K562 (cell line): ENCODE results near the gene RPS19BP1. TPM values are rescaled to one million over a fixed set of nuclear protein-coding genes. Genes with fewer than 3 reads are reported as not detected.

Experiments used
- ATAC-seq: fragments of 200-7000 bp; cut with Tn5 transposase; 3 replicates; pipeline ENCODE4 v1.9.1; 2020; ENCODE audit warnings: moderate library complexity
- BruUV-seq: library from RNA; stranded (reverse); fragments of 400-500 nt; replicated peaks from 2 replicates; lab custom pipeline; 2021; lab: Mats Ljungman, UMichigan
- CTCF ChIA-PET: fragments of 300-600 bp; formaldehyde crosslinking; extraction: SDS; loops from one replicate; lab custom pipeline; 2021; ENCODE audit warnings: low intra/inter-chr PET ratio; lab: Yijun Ruan, JAX
- POLR2A ChIA-PET: fragments of 300-600, 350-650 bp; sonication (Branson Sonifier 250); formaldehyde crosslinking; extraction: SDS; loops from one replicate; lab custom pipeline; 2021; ENCODE audit warnings: antibody characterized with exemption, inconsistent platforms; lab: Yijun Ruan, JAX
- DNase-seq, 4 experiments: peaks; one replicate each; pipeline versions ENCODE4 v3.0.0 to v3.0.0-alpha.2; 2011 to 2018; ENCODE audit warnings: low spot score in 3 of 4, mixed read lengths in 3 of 4; ENCODE audit errors: extremely low read depth in 1 of 4
- FAIRE-seq: peaks from 2 replicates; lab custom pipeline; 2011; peaks lifted over from hg19 to GRCh38; lab: Jason Lieb, UNC
- H2AFZ ChIP-seq: 2 replicates; pipeline ENCODE4 v1.6.0; 2011; ENCODE audit warnings: low read depth, low read length, control low read depth, inconsistent platforms
- H3K27ac ChIP-seq: fragments of 200-600 bp; 3 replicates; pipeline ENCODE4 v1.8.0; 2011; ENCODE audit warnings: low read depth, mild to moderate bottlenecking, control low read depth, inconsistent platforms, low read length, moderate library complexity, mixed read lengths; ENCODE audit errors: extremely low read depth
- H3K27me3 ChIP-seq, 2 experiments: fragments of 300-600 bp in 1 of 2; 2 replicates in 1 of 2; 3 replicates in 1 of 2; pipeline versions ENCODE4 v1.6.0 to v1.8.0; 2011; ENCODE audit warnings: inconsistent platforms in 2 of 2, low read length in 2 of 2, mild to moderate bottlenecking in 1 of 2, mixed read lengths in 1 of 2, moderate library complexity in 1 of 2; ENCODE audit not compliant: control insufficient read depth in 2 of 2, insufficient read depth in 2 of 2
- H3K36me3 ChIP-seq: fragments of 300-600 bp; 3 replicates; pipeline ENCODE4 v1.8.0; 2011; ENCODE audit warnings: mild to moderate bottlenecking, low read length, inconsistent platforms; ENCODE audit not compliant: control insufficient read depth, insufficient read depth
- H3K4me1 ChIP-seq, 2 experiments: fragments of 200-600 bp in 1 of 2; replicated peaks in 1 of 2; 2 replicates in 1 of 2; 3 replicates in 1 of 2; pipeline versions ENCODE4 v1.5.1 to v1.8.0; 2011; ENCODE audit warnings: inconsistent platforms in 2 of 2, low read length in 2 of 2, mild to moderate bottlenecking in 1 of 2, mixed read lengths in 1 of 2, moderate library complexity in 1 of 2; ENCODE audit not compliant: control insufficient read depth in 2 of 2, insufficient read depth in 2 of 2
- H3K4me2 ChIP-seq: 2 replicates; pipeline ENCODE4 v1.6.1; 2011; ENCODE audit warnings: low read length, control low read depth, inconsistent platforms, mixed read lengths; ENCODE audit not compliant: insufficient read depth
- H3K4me3 ChIP-seq: fragments of 200-600 bp; sonication (generic), shearing (Covaris generic); 2 replicates; pipeline ENCODE4 v1.5.1; 2016; ENCODE audit warnings: control low read depth, inconsistent platforms
- H3K79me2 ChIP-seq: fragments of 200-600 bp; 3 replicates; pipeline ENCODE4 v1.8.0; 2011; ENCODE audit warnings: low read length, inconsistent platforms; ENCODE audit not compliant: control insufficient read depth, insufficient read depth
- H3K9ac ChIP-seq, 2 experiments: 2 replicates each; pipeline versions ENCODE4 v1.6.0 to v1.6.1; 2011; ENCODE audit warnings: low read depth in 2 of 2, low read length in 2 of 2, control low read depth in 1 of 2, inconsistent platforms in 1 of 2, mild to moderate bottlenecking in 1 of 2, mixed read lengths in 1 of 2; ENCODE audit not compliant: insufficient read depth in 1 of 2
- H3K9me1 ChIP-seq: one replicate; pipeline ENCODE4 v1.6.0; 2011; ENCODE audit warnings: inconsistent platforms, mild to moderate bottlenecking, low read length, moderate library complexity; ENCODE audit not compliant: control insufficient read depth, insufficient read depth
- H3K9me3 ChIP-seq: replicated peaks from 2 replicates; pipeline ENCODE4 v1.5.1; 2011; ENCODE audit warnings: low read depth, low read length, inconsistent platforms; ENCODE audit not compliant: control insufficient read depth, insufficient read depth
- H4K20me1 ChIP-seq: replicated peaks from 2 replicates; pipeline ENCODE4 v1.6.1; 2011; ENCODE audit warnings: low read length, inconsistent platforms, mixed read lengths; ENCODE audit not compliant: control insufficient read depth, insufficient read depth
- ATF3 ChIP-seq, 2 experiments: fragments of 450-650 bp in 1 of 2; sonication (generic) in 1 of 2; formaldehyde crosslinking in 1 of 2; IDR thresholded peaks in 1 of 2; conservative IDR thresholded peaks in 1 of 2; 2 replicates each; pipeline versions ENCODE4 v1.6.1 to v1.8.1; 2016 to 2023; ENCODE audit warnings: mild to moderate bottlenecking in 2 of 2, moderate library complexity in 2 of 2, inconsistent platforms in 1 of 2, missing genetic modification reagents in 1 of 2
- FOSL1 ChIP-seq: fragments of 200-800 bp; sonication (Bioruptor generic); conservative IDR thresholded peaks from 2 replicates; pipeline ENCODE4 v1.6.1; 2016; ENCODE audit warnings: missing genetic modification characterization, missing compliant biosample characterization
- FUS ChIP-seq: fragments of 200-400 bp; formaldehyde crosslinking; optimal IDR thresholded peaks from 2 replicates; pipeline ENCODE3; 2017; ENCODE audit warnings: low read depth, low read length
- JUND ChIP-seq, 2 experiments: IDR thresholded peaks; 2 replicates in 1 of 2; 3 replicates in 1 of 2; pipeline ENCODE4 v1.6.1; 2011; ENCODE audit warnings: borderline replicate concordance in 2 of 2, low read depth in 2 of 2, low read length in 2 of 2, improper control_type of control experiment in 1 of 2, missing biosample characterization in 1 of 2, missing genetic modification characterization in 1 of 2, missing genetic modification reagents in 1 of 2
- MTA3 ChIP-seq: fragments of 450-650 bp; formaldehyde crosslinking; IDR thresholded peaks from 2 replicates; pipeline ENCODE4 v1.6.1; 2017; ENCODE audit warnings: mild to moderate bottlenecking, borderline replicate concordance
- NFE2 ChIP-seq: IDR thresholded peaks from 2 replicates; pipeline ENCODE4 v1.6.1; 2014; ENCODE audit warnings: antibody characterized with exemption, low read depth
- RBM15 ChIP-seq: fragments of 200-400 bp; formaldehyde crosslinking; IDR thresholded peaks from 2 replicates; pipeline ENCODE4 v1.6.1; 2018; ENCODE audit warnings: mild to moderate bottlenecking, low read length, moderate library complexity; ENCODE audit not compliant: insufficient read depth
- ZNF77 ChIP-seq: fragments of 250-450 bp; sonication (Bioruptor Pico); IDR thresholded peaks from 2 replicates; pipeline ENCODE4 v1.5.0; 2020
- WGBS: fragments of 100-300 bp; shearing (Covaris generic); methylation state at CpG from one replicate; pipeline ENCODE4 v1.1.6; 2016; ENCODE audit warnings: low coverage, mixed read lengths; ENCODE audit not compliant: insufficient coverage; ENCODE audit errors: missing lambda C conversion rate; 5-methylcytosine and 5-hydroxymethylcytosine counted together
- in situ Hi-C: fragments of 300-500 bp; cut with MboI; formaldehyde crosslinking; loops from 4 replicates; pipeline ENCODE4 v1.15.0; 2018; ENCODE audit warnings: inconsistent platforms, mixed read lengths
- intact Hi-C: fragments of 100-400 bp; cut with micrococcal nuclease; formaldehyde crosslinking; loops from 2 replicates; pipeline ENCODE4 v1.14.2; 2022
- polyA plus RNA-seq, 8 experiments: library from polyadenylated mRNA; depleted of rRNA in 4 of 8; stranded (reverse) in 5 of 8; unstranded in 3 of 8; fragments of >200 nt; fragmentation: Nextera tagmentation in 2 of 8; fragmentation: Illumina TruSeq in 1 of 8; extraction: Ambion mirVana in 2 of 8; extraction: Trizol in 1 of 8; gene quantifications; 2 replicates each; pipeline versions ENCODE4 v1.2.1 to v1.2.3, GENCODE V29; 2011 to 2014; ENCODE audit warnings: inconsistent platforms in 1 of 8, missing spikeins in 1 of 8
- total RNA-seq, 7 experiments: library from RNA; depleted of rRNA in 6 of 7; stranded (reverse); fragments of >200 nt in 6 of 7; fragmentation: Illumina TruSeq in 2 of 7; extraction: Trizol in 2 of 7; gene quantifications; 2 replicates each; pipeline versions ENCODE4 v1.2.1 to v1.2.3, GENCODE V29; 2011 to 2021; ENCODE audit warnings: low replicate concordance in 1 of 7
- TF ChIP-seq, protein P1 (sequence below): sonication (generic); formaldehyde crosslinking; IDR thresholded peaks from 2 replicates; pipeline ENCODE4 v1.8.0; 2022; ENCODE audit warnings: mild to moderate bottlenecking, missing genetic modification reagents
- TF ChIP-seq, protein P2 (sequence below): fragments of 200-800 bp; sonication (Bioruptor generic); IDR thresholded peaks from 2 replicates; pipeline ENCODE4 v1.6.1; 2017; ENCODE audit warnings: missing genetic modification characterization, missing compliant biosample characterization

The RPS19BP1 gene
- total and polyA plus RNA-seq, 9 of the 15 experiments (the other 6 are each of a cell fraction or from before 2014, with no cell fraction given): 3.0 to 223 (median 84.3) TPM

- TF ChIP-seq, protein P1, sequence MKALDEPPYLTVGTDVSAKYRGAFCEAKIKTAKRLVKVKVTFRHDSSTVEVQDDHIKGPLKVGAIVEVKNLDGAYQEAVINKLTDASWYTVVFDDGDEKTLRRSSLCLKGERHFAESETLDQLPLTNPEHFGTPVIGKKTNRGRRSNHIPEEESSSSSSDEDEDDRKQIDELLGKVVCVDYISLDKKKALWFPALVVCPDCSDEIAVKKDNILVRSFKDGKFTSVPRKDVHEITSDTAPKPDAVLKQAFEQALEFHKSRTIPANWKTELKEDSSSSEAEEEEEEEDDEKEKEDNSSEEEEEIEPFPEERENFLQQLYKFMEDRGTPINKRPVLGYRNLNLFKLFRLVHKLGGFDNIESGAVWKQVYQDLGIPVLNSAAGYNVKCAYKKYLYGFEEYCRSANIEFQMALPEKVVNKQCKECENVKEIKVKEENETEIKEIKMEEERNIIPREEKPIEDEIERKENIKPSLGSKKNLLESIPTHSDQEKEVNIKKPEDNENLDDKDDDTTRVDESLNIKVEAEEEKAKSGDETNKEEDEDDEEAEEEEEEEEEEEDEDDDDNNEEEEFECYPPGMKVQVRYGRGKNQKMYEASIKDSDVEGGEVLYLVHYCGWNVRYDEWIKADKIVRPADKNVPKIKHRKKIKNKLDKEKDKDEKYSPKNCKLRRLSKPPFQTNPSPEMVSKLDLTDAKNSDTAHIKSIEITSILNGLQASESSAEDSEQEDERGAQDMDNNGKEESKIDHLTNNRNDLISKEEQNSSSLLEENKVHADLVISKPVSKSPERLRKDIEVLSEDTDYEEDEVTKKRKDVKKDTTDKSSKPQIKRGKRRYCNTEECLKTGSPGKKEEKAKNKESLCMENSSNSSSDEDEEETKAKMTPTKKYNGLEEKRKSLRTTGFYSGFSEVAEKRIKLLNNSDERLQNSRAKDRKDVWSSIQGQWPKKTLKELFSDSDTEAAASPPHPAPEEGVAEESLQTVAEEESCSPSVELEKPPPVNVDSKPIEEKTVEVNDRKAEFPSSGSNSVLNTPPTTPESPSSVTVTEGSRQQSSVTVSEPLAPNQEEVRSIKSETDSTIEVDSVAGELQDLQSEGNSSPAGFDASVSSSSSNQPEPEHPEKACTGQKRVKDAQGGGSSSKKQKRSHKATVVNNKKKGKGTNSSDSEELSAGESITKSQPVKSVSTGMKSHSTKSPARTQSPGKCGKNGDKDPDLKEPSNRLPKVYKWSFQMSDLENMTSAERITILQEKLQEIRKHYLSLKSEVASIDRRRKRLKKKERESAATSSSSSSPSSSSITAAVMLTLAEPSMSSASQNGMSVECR (CRISPR knock-in tag): no peak
- TF ChIP-seq ZNF77: no peak
- no peak for TF ChIP-seq MTA3
- no peak for TF ChIP-seq NFE2
- TF ChIP-seq, all 486 proteins: peak for 0
Measured at GRCh38 chr22:39547587-39547947, 15.0 kb upstream of the RPS19BP1 start (continued).

DNA sequence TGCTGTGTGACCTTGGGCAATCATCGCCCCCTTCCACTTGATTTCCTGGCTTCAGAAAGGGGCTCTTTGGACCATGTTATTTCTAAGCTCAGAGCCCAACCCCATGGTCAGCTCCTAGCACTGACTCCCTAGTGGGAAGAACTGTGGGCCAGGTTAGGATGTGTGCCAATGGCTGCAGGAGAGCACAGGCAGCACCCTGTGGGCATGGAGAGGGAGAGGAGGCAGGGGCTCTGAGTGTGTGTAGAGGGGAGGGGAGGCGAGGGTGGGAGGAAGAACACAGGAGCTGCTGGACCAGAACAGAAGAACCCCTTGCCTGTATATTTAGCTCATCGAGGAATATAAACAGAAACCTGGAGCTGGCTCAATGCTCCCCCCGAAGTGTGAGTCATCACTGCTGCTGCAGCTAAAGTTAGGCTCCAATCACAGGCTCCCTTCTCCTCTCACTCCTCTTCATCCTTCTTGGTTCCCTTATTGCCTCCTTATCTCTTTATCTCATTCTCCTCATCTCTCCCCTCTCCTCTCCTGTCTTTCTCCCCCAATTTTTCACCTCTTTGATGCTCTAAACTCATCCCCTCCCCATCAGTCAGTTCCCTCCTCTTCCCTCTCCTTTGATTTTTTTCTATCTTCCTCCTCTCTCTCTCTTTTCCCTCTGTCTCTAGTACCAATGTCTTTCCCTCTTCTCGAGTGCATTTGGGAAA, 14.5 kb upstream of the RPS19BP1 start:
- H4K20me1 ChIP-seq: no peaks in the 10 kb centered on the region
- CTCF ChIA-PET: no interaction called here
- H3K9me3 ChIP-seq: no peaks in the 10 kb centered on the region
- H3K9ac ChIP-seq: no peak overlapping the region
- H3K4me2 ChIP-seq: no peak overlapping the region
- no peaks in the 10 kb centered on the region for H3K9me1 ChIP-seq
- H3K36me3 ChIP-seq: no peaks in the 10 kb centered on the region
- DNase-seq (no peak), ATAC-seq (no peak), FAIRE-seq (no peak)
- H3K79me2 ChIP-seq: no peaks in the 10 kb centered on the region
- peaks cover 0 to 6% of the 10 kb centered on the region in 2 experiments; a peak in 1 of 5 replicates for H3K4me1 ChIP-seq
- H2AFZ ChIP-seq: no peak overlapping the region
- in situ Hi-C loops (no loop called here), intact Hi-C loops (loop anchor here (10.0 kb wide), 1 partner anchor 798 kb away; the partner anchor contains the start of gene ADSL)
- WGBS: 7% methylated on average over 3 of the region's 5 CpGs
- BruUV-seq: no TSS peak
- POLR2A ChIA-PET: no interaction called here
- peaks cover 2 to 32% of the 10 kb centered on the region in 2 experiments; a peak in 3 of 5 replicates for H3K27me3 ChIP-seq
- H3K27ac ChIP-seq: no peak overlapping the region
- no peak overlapping the region for H3K4me3 ChIP-seq
- TF ChIP-seq FUS (no peak), FOSL1 (tag) (peak; percentile 24; the same call in 1 of the 2 replicates), JUND (IDR thresholded peaks at IDR 0.05; ENCODE audit: borderline replicate concordance, low read depth, low read length) (peak; percentile 77), JUND (tag; IDR thresholded peaks at IDR 0.05; ENCODE audit: borderline replicate concordance, low read depth, low read length) (peak; percentile 63; the same call in 1 of the 3 replicates), RBM15 (no peak), ATF3 (IDR thresholded peaks at IDR 0.05) (peak; percentile 67), ATF3 (CRISPR knock-in tag; conservative IDR thresholded peaks at IDR 0.05) (no peak)
- TF ChIP-seq, protein P2, sequence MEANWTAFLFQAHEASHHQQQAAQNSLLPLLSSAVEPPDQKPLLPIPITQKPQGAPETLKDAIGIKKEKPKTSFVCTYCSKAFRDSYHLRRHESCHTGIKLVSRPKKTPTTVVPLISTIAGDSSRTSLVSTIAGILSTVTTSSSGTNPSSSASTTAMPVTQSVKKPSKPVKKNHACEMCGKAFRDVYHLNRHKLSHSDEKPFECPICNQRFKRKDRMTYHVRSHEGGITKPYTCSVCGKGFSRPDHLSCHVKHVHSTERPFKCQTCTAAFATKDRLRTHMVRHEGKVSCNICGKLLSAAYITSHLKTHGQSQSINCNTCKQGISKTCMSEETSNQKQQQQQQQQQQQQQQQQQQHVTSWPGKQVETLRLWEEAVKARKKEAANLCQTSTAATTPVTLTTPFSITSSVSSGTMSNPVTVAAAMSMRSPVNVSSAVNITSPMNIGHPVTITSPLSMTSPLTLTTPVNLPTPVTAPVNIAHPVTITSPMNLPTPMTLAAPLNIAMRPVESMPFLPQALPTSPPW (CRISPR knock-in tag): peak; percentile 44; the same call in 1 of the 2 replicates
